ENCODE measurements around the gene EFR3B.
A peak's percentile ranks its signal among the peaks of the same experiment; 100 is the strongest.

Gene EFR3B

DNA sequence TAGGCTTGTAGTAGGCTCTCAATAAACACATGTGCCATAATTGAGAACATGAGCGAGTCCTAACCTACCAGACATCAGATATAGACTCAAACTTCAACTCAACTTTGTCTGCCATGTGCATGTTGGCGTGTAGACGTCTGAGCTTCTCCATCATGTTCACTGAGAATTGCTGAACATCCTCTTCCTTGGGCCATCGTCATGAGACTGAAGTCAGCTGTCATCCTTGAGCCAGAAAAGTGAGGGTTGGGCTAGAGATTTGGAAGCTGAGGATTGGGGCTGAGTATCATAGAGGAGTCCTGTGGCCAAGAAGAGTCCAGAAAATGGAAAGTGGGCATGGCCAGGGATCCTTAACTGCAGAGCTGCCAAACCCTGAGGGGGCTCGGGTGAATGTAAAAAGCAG lies 7.8 kb upstream of the EFR3B start:
- ChIA-PET POLR2A (no interaction called here), CTCF (no interaction called here)
- Histone ChIP-seq H3K9me3 (ENCODE audit: control insufficient read depth, insufficient read depth, low read depth, low read length) (no peaks in the 10 kb centered on the region), H3K27ac (ENCODE audit: extremely low read depth, low read depth, low read length) (no peak overlapping the region), H3K4me1 (ENCODE audit: control insufficient read depth, insufficient read depth, low read length) (no peaks in the 10 kb centered on the region), H3K4me3 (ENCODE audit: low read depth, low read length) (no peak overlapping the region), H3K36me3 (ENCODE audit: control insufficient read depth in 2 of 2, insufficient read depth in 1 of 2, low read length in 2 of 2) (no peaks in the 10 kb centered on the region)
- TF ChIP-seq BCL11B (tag by site-specific recombination; IDR thresholded peaks at IDR 0.05; ENCODE audit: low read depth), result no peak
- no peak for TF ChIP-seq ZNF211 (tag by site-specific recombination; IDR thresholded peaks at IDR 0.05; ENCODE audit: low read depth)
- TF ChIP-seq ZSCAN30 (tag by site-specific recombination; IDR thresholded peaks at IDR 0.05), result no peak
- no peak for TF ChIP-seq ZNF184 (tag by site-specific recombination; IDR thresholded peaks at IDR 0.05)
- peak; percentile 63; the same call in 1 of the 2 replicates for TF ChIP-seq TRIM28 (IDR thresholded peaks at IDR 0.05; ENCODE audit: borderline replicate concordance, low read length)
- TF ChIP-seq, protein P1, sequence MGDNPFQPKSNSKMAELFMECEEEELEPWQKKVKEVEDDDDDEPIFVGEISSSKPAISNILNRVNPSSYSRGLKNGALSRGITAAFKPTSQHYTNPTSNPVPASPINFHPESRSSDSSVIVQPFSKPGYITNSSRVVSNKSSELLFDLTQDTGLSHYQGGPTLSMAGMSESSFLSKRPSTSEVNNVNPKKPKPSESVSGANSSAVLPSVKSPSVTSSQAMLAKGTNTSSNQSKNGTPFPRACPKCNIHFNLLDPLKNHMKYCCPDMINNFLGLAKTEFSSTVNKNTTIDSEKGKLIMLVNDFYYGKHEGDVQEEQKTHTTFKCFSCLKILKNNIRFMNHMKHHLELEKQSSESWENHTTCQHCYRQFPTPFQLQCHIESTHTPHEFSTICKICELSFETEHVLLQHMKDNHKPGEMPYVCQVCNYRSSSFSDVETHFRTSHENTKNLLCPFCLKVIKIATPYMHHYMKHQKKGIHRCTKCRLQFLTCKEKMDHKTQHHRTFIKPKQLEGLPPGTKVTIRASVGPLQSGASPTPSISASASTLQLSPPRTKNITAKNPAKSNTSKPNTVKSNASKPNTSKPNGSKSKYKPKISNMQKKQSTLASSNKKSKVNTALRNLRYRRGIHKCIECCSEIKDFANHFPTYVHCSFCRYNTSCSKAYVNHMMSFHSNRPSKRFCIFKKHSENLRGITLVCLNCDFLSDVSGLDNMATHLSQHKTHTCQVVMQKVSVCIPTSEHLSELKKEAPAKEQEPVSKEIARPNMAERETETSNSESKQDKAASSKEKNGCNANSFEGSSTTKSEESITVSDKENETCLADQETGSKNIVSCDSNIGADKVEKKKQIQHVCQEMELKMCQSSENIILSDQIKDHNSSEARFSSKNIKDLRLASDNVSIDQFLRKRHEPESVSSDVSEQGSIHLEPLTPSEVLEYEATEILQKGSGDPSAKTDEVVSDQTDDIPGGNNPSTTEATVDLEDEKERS (tag by site-specific recombination; IDR thresholded peaks at IDR 0.05), result no peak
- TF ChIP-seq, protein P2, sequence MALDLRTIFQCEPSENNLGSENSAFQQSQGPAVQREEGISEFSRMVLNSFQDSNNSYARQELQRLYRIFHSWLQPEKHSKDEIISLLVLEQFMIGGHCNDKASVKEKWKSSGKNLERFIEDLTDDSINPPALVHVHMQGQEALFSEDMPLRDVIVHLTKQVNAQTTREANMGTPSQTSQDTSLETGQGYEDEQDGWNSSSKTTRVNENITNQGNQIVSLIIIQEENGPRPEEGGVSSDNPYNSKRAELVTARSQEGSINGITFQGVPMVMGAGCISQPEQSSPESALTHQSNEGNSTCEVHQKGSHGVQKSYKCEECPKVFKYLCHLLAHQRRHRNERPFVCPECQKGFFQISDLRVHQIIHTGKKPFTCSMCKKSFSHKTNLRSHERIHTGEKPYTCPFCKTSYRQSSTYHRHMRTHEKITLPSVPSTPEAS (tag by site-specific recombination; IDR thresholded peaks at IDR 0.05), result no peak
- TF ChIP-seq ZNF776 (tag by site-specific recombination; IDR thresholded peaks at IDR 0.05; ENCODE audit: borderline replicate concordance), result no peak

DNA sequence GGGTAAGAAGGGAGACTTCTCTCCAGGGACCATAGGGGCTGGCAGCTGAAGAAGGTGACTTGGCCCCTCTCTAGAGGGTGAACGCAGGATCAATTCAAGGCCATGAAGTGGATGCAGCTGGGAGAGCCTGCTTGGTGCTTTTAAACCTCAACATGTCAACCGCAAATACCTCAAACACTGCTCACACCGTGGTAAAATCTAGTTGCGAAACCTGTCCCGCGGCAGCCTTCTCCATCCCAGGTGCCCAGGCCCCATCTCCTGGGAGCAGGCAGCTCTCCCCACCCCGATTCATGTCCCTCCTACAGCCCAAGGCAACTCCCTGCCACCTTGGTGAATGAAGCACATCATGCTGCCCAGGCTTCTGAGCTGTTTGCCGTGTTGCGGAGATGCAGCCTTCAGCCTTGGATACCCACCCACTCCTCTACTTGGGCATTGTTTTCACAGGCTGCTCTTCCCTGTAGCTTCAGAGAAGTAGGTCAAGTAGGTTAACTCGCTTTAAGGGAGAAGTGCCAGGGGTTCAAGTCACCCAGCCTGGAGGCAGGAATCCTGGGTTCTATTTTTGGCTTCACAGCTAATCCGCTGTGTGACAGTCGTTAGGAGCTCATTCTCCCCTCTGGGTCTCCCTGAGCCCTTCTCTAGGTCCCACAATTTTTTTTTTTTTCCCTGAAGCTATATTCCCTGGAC lies 6.2 kb upstream of the EFR3B start:
- Histone ChIP-seq H3K27ac (ENCODE audit: extremely low read depth, low read depth, low read length) (no peak overlapping the region), H3K4me3 (ENCODE audit: low read depth, low read length) (no peak overlapping the region), H3K9me3 (ENCODE audit: control insufficient read depth, insufficient read depth, low read depth, low read length) (no peaks in the 10 kb centered on the region), H3K4me1 (ENCODE audit: control insufficient read depth, insufficient read depth, low read length) (no peaks in the 10 kb centered on the region), H3K36me3 (ENCODE audit: control insufficient read depth in 2 of 2, insufficient read depth in 1 of 2, low read length in 2 of 2) (no peaks in the 10 kb centered on the region)
- POLR2A ChIA-PET, result interaction anchor here (1.0 kb wide), 1 partner anchor 8 kb away, joined by 3 read pairs; no protein-coding TSS in a partner anchor
- TF ChIP-seq ZNF19 (tag by site-specific recombination; IDR thresholded peaks at IDR 0.05; ENCODE audit: low read depth) (no peak), ZNF707 (tag by site-specific recombination; IDR thresholded peaks at IDR 0.05) (no peak), ZNF544 (tag by site-specific recombination; IDR thresholded peaks at IDR 0.05) (no peak), ZBTB21 (tag by site-specific recombination; IDR thresholded peaks at IDR 0.05) (no peak)
- TF ChIP-seq, protein P3, sequence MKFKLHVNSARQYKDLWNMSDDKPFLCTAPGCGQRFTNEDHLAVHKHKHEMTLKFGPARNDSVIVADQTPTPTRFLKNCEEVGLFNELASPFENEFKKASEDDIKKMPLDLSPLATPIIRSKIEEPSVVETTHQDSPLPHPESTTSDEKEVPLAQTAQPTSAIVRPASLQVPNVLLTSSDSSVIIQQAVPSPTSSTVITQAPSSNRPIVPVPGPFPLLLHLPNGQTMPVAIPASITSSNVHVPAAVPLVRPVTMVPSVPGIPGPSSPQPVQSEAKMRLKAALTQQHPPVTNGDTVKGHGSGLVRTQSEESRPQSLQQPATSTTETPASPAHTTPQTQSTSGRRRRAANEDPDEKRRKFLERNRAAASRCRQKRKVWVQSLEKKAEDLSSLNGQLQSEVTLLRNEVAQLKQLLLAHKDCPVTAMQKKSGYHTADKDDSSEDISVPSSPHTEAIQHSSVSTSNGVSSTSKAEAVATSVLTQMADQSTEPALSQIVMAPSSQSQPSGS (tag by site-specific recombination; IDR thresholded peaks at IDR 0.05; ENCODE audit: low read depth), result no peak
- TF ChIP-seq, protein P4, sequence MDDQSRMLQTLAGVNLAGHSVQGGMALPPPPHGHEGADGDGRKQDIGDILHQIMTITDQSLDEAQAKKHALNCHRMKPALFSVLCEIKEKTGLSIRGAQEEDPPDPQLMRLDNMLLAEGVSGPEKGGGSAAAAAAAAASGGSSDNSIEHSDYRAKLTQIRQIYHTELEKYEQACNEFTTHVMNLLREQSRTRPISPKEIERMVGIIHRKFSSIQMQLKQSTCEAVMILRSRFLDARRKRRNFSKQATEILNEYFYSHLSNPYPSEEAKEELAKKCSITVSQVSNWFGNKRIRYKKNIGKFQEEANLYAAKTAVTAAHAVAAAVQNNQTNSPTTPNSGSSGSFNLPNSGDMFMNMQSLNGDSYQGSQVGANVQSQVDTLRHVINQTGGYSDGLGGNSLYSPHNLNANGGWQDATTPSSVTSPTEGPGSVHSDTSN (CRISPR knock-in tag; IDR thresholded peaks at IDR 0.05), result no peak
- CTCF ChIA-PET, result interaction anchor here (3.1 kb wide), 1 partner anchor 60 kb away, joined by 10 read pairs; no protein-coding TSS in a partner anchor

DNA sequence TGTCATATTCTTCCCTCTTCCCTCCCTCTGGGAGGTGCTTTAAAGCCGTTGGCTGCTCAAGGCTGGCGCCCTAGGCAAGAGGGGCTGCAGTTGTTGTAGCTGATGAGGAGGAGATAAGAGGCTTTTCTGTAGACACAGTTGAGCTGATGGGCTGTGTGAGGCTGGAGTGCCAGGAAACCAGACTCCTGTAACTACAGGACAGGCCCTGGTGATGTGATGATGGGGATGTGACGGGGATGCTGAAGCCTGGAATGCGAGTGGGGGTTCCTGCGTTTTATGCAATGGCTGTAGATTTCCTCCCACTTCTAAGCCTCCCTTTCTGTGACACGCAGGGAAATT lies 5.7 kb upstream of the EFR3B start:
- H3K4me1 ChIP-seq (ENCODE audit: control insufficient read depth, insufficient read depth, low read length), result no peaks in the 10 kb centered on the region
- no peak overlapping the region for H3K4me3 ChIP-seq (ENCODE audit: low read depth, low read length)
- CTCF ChIA-PET, result interaction anchor here (3.1 kb wide), 1 partner anchor 60 kb away, joined by 10 read pairs; no protein-coding TSS in a partner anchor
- POLR2A ChIA-PET, result no interaction called here
- no peaks in the 10 kb centered on the region for H3K36me3 ChIP-seq (ENCODE audit: control insufficient read depth in 2 of 2, insufficient read depth in 1 of 2, low read length in 2 of 2)
- H3K9me3 ChIP-seq (ENCODE audit: control insufficient read depth, insufficient read depth, low read depth, low read length), result no peaks in the 10 kb centered on the region
- H3K27ac ChIP-seq (ENCODE audit: extremely low read depth, low read depth, low read length), result no peak overlapping the region
- no peak for TF ChIP-seq ZNF530 (tag by site-specific recombination; IDR thresholded peaks at IDR 0.05; ENCODE audit: low read depth)
- TF ChIP-seq ZNF596 (tag by site-specific recombination; IDR thresholded peaks at IDR 0.05), result no peak
- no peak for TF ChIP-seq ZNF776 (tag by site-specific recombination; IDR thresholded peaks at IDR 0.05; ENCODE audit: borderline replicate concordance)
- TF ChIP-seq ZNF768 (tag by site-specific recombination; IDR thresholded peaks at IDR 0.05), result no peak
- no peak for TF ChIP-seq ZNF677 (tag by site-specific recombination; IDR thresholded peaks at IDR 0.05)
- TF ChIP-seq, protein P5, sequence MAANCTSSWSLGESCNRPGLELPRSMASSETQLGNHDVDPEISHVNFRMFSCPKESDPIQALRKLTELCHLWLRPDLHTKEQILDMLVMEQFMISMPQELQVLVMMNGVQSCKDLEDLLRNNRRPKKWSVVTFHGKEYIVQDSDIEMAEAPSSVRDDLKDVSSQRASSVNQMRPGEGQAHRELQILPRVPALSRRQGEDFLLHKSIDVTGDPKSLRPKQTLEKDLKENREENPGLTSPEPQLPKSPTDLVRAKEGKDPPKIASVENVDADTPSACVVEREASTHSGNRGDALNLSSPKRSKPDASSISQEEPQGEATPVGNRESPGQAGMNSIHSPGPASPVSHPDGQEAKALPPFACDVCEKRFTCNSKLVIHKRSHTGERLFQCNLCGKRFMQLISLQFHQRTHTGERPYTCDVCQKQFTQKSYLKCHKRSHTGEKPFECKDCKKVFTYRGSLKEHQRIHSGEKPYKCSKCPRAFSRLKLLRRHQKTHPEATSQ (tag by site-specific recombination; IDR thresholded peaks at IDR 0.05), result no peak
- TF ChIP-seq ZNF302 (tag by site-specific recombination; IDR thresholded peaks at IDR 0.05; ENCODE audit: low read depth), result no peak
- TF ChIP-seq ZNF610 (tag by site-specific recombination; IDR thresholded peaks at IDR 0.05; ENCODE audit: borderline replicate concordance), result no peak
